Activated CD4-positive, CD25-positive, alpha-beta regulatory T cell treated with anti-CD3 and anti-CD28 coated beads, Interleukin-2, amount 50 U/mL, for 16 hours (primary cell): Measurements from ENCODE around the gene ETV6.

ENCODE experiments used
- DNase-seq: peaks from one replicate; pipeline ENCODE4 v3.0.0-alpha.2; 2020; ENCODE audit warnings: low read depth, low spot score

Gene ETV6

DNA sequence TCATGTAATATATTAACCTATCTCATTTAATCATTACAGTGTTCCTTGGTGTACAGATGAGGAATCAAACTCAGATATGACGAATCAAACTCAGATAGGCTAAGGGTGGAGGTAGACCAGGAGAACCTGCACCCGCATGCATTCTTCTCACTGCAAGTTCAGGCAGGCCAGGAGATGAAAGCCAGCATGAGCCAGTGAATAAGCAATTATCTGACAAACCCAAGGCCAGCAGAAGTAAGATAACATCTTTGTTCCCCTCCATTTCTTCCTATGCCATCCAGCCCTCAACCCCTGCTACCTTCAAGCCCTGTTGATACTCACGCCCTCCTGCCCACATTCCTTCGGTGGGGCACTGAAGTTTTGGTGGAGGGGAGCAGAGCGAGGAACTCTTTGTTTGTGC is 152.2 kb downstream of the ETV6 start:
- no peak for DNase-seq

GRCh38 chr12:11804130-11804529 is 154.7 kb downstream of the ETV6 start:
- DNase-seq: no peak

GRCh38 chr12:11805043-11805442 is 155.6 kb downstream of the ETV6 start:
- no peak for DNase-seq

- no peak for DNase-seq
Observed at GRCh38 chr12:11805680-11806079, 156.2 kb downstream of the ETV6 start.

DNA sequence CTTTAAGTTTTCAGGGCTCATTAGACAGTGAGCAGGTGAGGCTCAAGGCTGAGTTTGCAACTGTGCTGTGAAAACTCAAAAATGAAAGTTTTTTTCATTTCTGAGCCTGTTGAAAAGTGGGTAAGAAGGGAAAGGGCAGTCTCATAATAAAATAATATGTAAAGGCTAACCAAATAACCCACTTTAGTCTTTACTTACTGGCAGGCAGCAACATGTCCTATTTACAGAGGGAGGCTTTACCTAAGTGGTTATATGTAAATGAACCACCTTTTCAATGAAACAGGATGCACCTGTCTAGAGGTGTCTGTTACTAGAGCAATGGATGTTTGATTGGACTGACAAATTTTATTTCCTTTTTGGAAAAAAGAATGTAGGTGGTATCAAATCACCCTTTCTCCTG is 158.0 kb downstream of the ETV6 start:
- no peak for DNase-seq

GRCh38 chr12:11808931-11809330 is 159.5 kb downstream of the ETV6 start:
- DNase-seq: no peak

- DNase-seq: no peak
Observed at GRCh38 chr12:11810206-11810545, 160.7 kb downstream of the ETV6 start.

- no peak for DNase-seq
Observed at GRCh38 chr12:11811008-11811407, 161.5 kb downstream of the ETV6 start.

DNA sequence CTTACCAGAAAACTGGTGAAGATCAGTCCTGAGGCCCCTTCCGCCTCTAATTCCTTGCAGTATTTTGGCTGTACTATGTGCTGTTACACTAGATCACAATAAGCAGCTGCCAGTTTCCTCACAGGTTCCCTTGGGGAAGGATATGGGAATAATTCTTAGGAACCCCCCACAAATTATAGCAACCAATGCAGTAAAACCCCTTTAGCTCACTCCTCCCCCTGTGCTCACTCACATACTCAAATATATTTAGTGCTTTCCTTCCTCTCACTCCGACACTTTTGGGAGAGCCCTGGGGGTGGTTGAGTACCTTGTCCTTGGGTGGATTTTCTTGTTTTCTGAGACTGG is 162.7 kb downstream of the ETV6 start:
- no peak for DNase-seq

- DNase-seq: no peak
Observed at GRCh38 chr12:11812586-11813437, 163.3 kb downstream of the ETV6 start.

- DNase-seq: no peak
Observed at GRCh38 chr12:11813438-11813813, 164.0 kb downstream of the ETV6 start.

DNA sequence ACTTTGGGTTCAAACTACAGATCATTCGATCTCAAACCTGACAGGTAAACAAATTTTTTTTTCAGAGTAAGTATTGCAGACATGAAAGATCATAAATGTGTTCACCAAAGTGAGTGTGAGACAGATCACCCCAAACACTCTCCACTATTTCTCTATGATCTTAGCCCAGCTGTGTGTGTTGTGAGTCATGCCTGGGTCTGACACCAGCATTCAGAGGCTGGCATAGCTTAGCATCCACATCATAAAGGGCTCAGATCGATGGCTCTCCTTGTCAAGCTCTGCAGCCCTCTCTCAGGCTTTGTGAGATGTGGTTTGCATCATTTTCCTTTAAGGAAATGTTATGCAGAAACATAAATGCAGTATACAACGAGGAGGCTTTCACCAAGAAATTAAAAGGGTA is 164.9 kb downstream of the ETV6 start:
- no peak for DNase-seq

- no peak for DNase-seq
Observed at GRCh38 chr12:11815397-11815796, 165.9 kb downstream of the ETV6 start.

DNA sequence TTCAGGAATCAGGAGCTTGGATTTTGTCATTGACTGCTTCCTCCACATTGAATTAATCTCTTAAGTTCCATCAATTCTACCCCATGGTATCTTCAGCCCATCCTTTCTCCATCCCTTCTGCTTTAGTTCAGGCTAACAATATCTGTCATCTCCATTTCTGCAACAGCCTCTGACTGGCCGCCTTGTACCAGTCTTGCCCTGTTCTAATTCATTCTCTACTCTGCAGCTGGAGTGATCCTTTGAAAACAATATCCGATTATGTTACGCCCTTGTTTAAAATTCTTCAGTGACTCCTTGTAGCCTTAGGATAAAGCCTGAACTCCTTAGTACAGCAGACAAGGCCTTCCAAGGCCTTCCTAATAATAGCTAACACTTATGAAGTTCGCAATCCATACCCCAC is 170.2 kb downstream of the ETV6 start:
- no peak for DNase-seq

- DNase-seq: no peak
Observed at GRCh38 chr12:11820476-11820875, 171.0 kb downstream of the ETV6 start.

GRCh38 chr12:11821386-11822080 is 172.1 kb downstream of the ETV6 start:
- DNase-seq: no peak

GRCh38 chr12:11822081-11822834 is 172.8 kb downstream of the ETV6 start:
- peak; percentile 11 for DNase-seq

GRCh38 chr12:11823043-11823442 is 173.6 kb downstream of the ETV6 start:
- no peak for DNase-seq

DNA sequence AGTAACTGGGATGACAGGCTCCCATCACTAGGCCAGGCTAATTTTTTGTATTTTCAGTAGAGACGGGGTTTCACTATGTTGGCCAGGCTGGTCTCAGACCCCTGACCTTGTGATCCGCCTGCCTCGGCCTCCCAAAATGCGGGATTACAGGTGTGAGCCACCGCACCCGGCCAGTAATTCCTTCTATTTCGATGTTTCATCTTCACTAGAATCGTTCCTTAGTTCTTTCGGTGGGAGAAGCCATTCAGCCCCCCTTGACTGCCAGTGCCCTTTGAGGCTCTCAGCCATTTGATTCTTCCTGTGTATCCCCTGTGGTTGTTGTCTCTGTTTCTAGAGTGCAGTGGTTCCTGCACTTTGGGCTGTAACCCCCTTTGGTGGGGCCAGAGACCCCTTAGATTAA is 174.1 kb downstream of the ETV6 start:
- DNase-seq: no peak

GRCh38 chr12:11824069-11824468 is 174.6 kb downstream of the ETV6 start:
- no peak for DNase-seq

GRCh38 chr12:11824736-11825135 is 175.3 kb downstream of the ETV6 start:
- no peak for DNase-seq

- DNase-seq: no peak
Observed at GRCh38 chr12:11825278-11825677, 175.8 kb downstream of the ETV6 start.

GRCh38 chr12:11826574-11826973 is 177.1 kb downstream of the ETV6 start:
- no peak for DNase-seq
